GM19324 (cell line): Measurements from ENCODE around the gene CAVIN1.
"Not testable (repeated sequence)": the region's sequence is repeated elsewhere in the genome, so short reads cannot be mapped to it uniquely, and the experiment has no call there.

Experiments
- ATAC-seq: cut with Tn5 transposase; IDR thresholded peaks from one replicate; pipeline ENCODE4 v1.9.1; 2021; ENCODE audit warnings: mild to moderate bottlenecking, moderate library complexity; ENCODE audit not compliant: unreplicated experiment, low FRiP score

The CAVIN1 gene

DNA sequence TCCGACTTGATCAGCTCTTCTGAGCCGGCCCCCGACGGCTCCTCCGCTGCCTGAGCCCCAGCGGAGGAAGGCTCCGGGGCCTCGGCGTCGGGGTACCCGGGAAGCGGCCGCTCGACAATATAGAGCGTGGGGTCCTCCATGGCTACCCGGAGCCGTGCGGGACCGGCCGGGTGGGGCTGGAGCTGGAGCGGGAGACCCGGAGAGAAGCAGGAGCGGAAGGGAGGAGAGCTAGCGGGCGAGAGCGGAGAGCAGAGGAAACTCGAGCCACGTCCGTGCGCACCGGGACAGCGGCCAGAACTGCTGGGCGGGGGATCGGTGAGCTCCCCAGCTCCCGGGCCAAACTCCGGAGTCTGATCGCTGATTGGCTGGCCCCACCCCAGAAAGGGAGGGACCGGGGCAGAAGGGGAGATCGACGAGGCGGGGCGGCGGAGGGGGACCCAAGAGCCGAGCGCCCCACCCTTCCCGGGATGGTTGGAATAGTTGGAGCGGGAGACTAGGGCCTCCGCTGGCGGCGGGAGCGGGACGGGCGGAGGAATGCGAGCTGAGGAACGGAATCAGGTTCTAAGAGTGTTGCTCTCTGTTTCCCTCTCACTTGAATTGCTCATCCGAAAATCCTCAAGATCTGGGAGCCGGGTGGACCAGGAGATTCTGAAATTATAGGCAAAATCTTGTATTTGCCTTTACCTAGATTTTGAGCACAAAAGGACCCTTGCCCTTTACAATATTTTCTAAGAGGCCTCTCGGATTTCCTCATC lies at the start of gene CAVIN1:
TSS of gene CAVIN1 (minus strand) at position 299 of the 755 bp plus-strand sequence. CDS start at position 140, 159 bp downstream.
- no peak for ATAC-seq

DNA sequence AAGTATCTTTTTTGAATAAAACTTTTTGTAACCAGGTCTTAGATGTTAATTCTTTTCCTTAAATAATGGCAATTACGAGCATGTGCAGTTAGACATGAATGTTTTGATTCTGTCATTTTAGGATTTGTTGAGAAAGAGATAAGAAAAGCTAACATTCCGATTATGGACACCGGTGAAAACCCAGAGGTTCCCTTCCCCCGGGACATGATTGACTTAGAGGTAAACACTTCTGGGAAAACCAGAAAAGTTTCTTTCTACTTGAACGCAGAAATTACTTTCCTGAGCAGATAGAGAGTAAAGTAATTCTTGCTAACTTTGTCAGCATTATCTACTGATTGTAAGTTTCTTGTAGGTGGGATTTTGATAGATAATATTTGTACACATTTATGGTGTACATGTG lies 44.8 kb upstream of the CAVIN1 start:
- ATAC-seq: no peak

DNA sequence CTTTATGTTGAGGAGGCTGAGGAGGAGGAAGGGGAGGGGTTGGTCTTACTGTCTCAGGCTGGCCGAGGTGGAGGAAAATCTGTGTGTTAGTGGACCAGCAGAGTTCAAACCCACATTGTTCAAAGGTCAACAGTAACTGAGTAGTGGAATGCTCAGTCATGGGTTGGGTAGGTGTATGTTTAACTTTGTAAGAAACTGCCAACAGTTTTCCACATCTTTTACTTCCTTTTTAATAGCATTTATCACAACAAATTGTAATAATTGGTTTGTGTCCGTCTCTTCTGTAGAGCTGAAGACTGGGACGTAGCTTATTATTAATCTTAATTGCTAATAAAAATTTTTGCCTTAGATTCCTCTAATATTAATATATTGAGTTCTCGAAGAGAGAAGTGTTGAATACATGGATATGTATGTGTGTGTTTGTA lies 40.9 kb upstream of the CAVIN1 start:
- no peak for ATAC-seq

DNA sequence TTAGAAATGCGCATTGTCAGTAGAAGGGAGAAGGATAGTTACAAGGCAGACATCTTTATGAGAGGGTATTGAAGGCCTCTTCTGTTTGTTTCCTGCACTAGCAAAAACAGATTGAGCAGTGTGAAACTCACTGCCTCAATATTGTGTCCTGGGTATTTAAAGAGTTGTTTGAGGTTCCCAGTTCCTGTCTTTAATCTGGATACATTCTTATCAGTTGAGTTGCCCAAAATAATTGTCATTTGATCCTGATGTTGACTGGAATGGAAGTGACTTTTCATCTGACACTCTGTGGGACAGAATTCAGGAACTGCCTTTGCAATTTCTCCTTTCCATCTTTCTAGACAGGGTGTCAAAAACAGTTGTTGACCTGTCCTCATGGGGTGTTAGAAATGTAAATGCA lies 37.3 kb upstream of the CAVIN1 start:
- ATAC-seq: no peak

DNA sequence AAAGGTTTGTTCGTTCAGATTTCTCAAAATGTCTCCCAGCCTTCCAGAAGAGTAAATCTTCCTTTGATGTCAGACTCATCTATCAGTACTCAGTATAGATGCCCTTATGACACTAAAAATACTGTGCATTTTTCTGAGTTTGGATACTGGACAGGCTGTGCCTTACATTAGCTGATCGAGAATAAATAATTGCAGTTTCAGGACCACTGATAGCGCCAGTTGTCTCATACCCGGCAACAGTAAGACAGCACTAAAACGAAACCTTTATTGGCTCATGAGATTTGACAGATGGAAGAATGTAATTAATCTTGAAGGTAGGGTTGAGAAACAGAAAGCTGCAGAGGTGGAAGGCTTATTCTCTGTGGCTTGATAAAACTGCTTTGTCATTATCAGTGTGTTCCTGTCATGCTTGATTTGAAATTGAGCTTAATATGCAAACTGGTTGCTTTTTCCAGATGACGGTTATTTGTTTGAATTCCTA lies 36.8 kb upstream of the CAVIN1 start:
- ATAC-seq: no peak

DNA sequence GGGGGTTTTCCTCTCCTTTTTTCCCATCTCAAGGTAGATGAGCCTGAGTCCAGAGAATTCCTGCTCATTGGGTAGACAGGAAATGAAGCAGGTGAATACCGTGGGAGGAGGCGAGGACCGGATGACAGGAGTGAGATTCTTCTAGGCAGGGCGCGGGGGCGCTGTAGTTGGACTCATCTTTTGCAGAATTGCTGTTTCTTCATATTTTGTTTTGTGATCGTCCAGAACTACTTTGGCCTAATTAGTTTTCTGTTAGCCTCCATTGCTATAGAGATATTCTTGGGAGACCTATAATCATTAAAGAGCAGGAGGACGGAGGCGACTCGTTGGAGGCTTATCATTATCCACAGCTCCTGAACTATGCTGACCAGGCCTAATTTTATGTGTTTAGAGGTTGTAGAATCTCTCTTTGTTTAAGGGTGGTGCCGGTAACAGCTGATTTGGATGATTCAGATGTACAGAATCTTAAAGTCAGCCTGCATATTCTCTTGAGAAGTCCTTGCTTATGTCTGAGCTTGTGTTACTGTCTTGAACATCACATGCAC lies 36.3 kb upstream of the CAVIN1 start:
- no peak for ATAC-seq

DNA sequence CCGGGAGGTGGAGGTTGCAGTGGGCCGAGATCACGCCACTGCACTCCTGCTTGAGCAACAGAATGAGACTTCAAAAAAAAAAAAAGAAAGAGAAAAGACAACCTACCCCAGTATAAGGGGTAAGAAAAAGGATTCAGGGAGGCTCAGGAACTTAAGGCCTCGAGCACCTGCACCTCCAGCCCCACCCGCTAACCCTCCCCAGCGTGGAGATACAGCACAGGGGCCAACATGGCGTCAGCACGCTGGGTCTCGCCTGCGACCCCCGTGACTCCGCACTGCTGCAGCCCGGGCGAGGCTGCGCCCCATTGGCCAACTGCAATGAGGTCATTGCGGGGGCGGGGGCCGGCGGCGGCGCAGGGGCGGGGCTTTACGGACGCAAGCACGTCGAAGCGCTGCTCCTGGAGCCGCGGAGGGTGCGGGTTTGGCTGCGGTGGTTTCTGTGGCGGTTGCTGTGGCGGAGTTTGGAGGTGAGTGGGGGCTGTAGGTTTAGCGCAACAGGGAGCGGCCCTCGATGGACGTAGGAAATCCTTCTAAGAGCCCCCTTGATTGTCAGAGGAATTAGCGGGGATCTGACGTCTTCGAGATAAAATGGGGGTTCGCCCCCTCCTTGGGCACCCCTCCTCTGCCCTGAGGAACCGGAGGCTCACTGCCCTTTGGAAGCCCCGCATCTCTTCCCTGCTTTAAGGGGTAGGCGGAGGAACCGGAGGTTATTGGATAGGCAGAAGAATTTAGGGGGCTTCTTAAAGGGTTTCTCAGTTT lies 35.6 kb upstream of the CAVIN1 start, which contains the start of gene ATP6V0A1:
TSS of gene ATP6V0A1 (plus strand) at position 382 of the 759 bp plus-strand sequence. CDS start 2,017 bp downstream, outside the sequence.
- peak; percentile 79 for ATAC-seq

DNA sequence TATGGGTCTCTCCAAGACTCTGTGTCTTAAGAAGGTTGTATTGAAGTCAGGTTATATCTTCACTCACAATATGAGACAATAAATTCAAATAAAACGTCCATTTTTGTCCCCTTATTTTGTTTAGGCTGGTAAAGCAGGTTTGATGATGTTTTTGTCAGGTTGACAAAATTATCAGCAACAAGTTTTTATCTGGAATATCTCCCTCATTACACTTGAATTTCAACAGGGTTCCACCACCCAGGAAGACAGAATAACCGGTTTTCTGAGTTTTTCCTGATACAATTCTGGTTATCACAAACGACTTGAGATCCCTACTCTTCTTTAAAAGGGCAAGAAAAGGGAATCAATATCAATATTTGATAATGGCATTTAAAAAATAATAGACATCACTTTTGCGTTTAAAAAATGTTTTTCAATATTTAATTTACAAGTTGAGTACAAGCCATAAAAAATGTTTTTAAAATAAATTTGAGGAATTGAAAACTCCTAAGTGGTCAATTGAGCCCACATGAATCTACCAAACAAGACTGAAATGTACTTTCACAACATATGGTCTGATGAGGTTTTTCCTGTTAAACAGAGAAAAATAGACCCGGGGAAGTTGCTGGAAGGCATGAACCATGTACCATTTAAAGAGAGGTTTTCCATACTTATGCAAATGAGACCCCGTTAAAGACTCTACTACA lies 34.2 kb upstream of the CAVIN1 start:
- no peak for ATAC-seq

DNA sequence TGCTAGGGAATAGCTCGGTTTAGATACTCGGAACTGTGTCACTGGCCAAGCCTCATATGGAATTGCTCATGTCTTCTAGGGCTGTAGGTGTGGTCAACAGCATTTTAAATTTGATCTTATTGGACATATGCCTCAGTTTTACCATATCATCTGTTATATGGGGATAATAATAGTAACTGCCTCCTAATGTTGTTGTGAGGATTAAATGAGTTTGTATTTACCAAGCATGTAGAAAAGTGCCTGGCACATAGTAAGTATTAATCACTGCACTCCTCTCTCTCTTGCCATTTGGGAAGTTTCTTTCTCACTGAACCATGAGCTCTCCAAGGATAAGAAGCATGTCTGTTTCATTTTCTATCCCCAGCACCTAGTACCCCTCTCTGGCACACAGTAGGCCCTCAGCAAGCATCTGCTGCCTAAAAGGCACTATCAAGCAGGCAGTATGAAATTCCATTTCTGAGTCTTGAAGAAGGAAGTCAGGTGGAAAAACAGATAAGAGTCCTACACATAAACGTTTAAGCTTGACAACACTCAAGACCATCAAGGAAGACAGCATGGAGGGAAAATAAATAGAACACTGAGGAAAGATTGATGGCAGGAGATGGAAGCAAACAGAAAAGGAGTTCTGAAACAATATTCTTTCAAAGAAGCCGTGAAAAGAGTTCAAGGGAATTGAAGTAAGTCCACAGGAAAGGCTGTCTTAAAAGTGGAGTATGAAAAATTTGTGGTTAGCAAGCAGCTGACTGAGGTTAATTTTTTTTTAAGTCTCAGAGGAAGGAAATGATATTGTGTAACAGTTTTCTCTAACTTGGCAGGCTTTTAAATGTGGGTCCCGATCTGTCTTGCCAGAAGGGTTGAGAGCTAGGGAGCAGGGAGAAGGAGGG lies 33.4 kb upstream of the CAVIN1 start:
- ATAC-seq: no peak

- not testable (repeated sequence) for ATAC-seq
These were observed 31.9 kb upstream of the CAVIN1 start for GRCh38 chr17:42454987-42455386.

GRCh38 chr17:42453439-42453838 lies 30.4 kb upstream of the CAVIN1 start:
- no peak for ATAC-seq

DNA sequence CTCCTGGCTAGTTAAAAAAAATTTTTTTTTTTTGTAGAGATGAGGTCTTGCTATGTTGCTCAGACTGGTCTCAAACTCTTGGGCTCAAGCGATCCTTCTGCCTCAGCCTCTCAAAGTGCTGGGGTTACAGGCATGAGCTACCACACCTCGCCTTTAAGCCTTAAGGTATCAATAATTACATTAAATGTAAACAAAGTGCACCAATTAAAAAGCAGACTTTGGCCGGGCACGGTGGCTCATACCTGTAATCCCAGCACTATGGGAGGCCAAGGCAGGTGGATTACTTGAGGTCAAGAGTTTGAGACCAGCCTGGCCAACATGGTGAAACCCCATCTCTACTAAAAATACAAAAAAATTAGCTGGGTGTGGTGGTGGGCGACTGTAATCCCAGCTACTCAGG lies 28.2 kb upstream of the CAVIN1 start:
- not testable (repeated sequence) for ATAC-seq

DNA sequence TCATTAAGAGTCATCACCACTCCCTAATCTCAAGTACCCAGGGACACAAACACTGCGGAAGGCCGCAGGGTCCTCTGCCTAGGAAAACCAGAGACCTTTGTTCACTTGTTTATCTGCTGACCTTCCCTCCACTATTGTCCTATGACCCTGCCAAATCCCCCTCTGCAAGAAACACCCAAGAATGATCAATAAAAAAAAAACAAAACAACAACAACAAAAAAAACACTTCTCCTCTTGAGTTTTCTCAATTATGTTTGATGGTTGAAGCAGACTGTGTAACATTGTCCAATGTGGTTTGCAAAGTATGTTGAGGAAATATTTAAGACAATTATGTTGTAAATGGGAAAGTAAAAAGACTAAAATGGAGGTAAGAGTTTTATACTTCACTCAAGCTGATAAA lies 26.8 kb upstream of the CAVIN1 start:
- ATAC-seq: not testable (repeated sequence)

GRCh38 chr17:42449176-42449575 lies 26.1 kb upstream of the CAVIN1 start:
- not testable (repeated sequence) for ATAC-seq

- no peak for ATAC-seq
These were observed 19.1 kb upstream of the CAVIN1 start for GRCh38 chr17:42442196-42442565.

DNA sequence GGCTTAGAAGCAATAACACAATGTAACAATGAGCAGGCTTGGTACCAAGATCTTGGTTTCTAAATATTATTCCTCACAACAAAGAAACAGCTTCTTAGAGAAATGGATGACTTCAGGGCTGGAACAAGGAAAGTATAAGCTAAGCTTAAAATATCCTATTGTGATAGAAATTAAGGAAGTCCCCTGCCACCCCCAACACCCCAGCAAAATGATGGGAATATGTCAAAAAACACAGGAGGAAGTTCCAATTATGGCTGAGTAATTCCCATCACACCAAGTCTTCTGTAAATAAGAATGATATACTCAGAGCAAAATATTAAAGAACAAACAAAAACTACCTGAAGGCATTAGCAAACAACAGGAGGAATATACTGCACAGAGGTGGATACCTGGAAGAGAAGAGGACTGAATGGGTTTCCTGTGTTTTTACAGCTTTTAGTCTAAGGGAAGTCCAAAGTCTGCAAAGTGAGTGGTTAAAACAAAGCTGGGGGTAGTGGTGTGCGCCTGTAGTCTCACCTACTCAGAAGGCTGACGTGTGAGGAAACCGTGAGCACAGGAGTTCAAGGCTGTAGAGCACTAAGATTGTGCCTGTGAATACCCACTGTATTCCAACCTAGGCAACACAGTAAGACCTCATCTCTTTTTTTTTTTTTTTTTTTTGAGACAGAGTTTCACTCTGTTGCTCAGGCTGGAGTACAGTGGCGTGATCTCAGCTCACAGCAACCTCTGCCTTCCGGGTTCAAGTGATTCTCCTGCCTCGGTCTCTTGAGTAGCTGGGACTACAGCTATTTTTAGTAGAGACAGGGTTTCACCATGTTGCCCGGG lies 18.5 kb upstream of the CAVIN1 start:
- no peak for ATAC-seq

GRCh38 chr17:42438600-42439567 lies 15.8 kb upstream of the CAVIN1 start:
- no peak for ATAC-seq

GRCh38 chr17:42436391-42436790 lies 13.3 kb upstream of the CAVIN1 start:
- no peak for ATAC-seq
